Esophagus (tissue), 2 donors: ENCODE measurements around the gene CFAP97D2. TPM values are rescaled to one million over a fixed set of nuclear protein-coding genes. Genes with fewer than 3 reads are reported as not detected.
"Not testable (repeated sequence)": the region's sequence is repeated elsewhere in the genome, so short reads cannot be mapped to it uniquely, and the experiment has no call there.

Source experiments
- H3K27ac ChIP-seq, 2 donors: one replicate each; pipeline ENCODE4 v1.5.1; 2013; ENCODE audit warnings: low read depth in 2 of 2, mild to moderate bottlenecking in 2 of 2, inconsistent platforms in 1 of 2, low read length in 1 of 2, moderate library complexity in 1 of 2
- H3K27me3 ChIP-seq, 2 donors: one replicate each; pipeline ENCODE4 v1.6.1; 2013; ENCODE audit warnings: low read length in 2 of 2, control low read depth in 1 of 2, mild to moderate bottlenecking in 1 of 2; ENCODE audit not compliant: insufficient read depth in 2 of 2, control insufficient read depth in 1 of 2
- H3K36me3 ChIP-seq, 2 donors: one replicate each; pipeline ENCODE4 v1.6.1; 2013; ENCODE audit warnings: low read length in 1 of 2; ENCODE audit not compliant: control insufficient read depth in 2 of 2, insufficient read depth in 2 of 2
- H3K4me1 ChIP-seq, 2 donors: one replicate each; pipeline ENCODE4 v1.6.1; 2013; ENCODE audit warnings: low read length in 1 of 2; ENCODE audit not compliant: control insufficient read depth in 2 of 2, insufficient read depth in 2 of 2
- H3K4me3 ChIP-seq, 2 donors: one replicate each; pipeline ENCODE4 v1.5.1; 2013; ENCODE audit warnings: low read length in 2 of 2, mild to moderate bottlenecking in 2 of 2, low read depth in 1 of 2, moderate library complexity in 1 of 2
- H3K9me3 ChIP-seq, 2 donors: one replicate each; pipeline ENCODE4 v1.6.1; 2013; ENCODE audit warnings: mild to moderate bottlenecking in 2 of 2, low read depth in 1 of 2, low read length in 1 of 2, moderate library complexity in 1 of 2; ENCODE audit not compliant: control insufficient read depth in 2 of 2, insufficient read depth in 1 of 2
- WGBS, 2 donors: extraction: QIAGEN DNeasy Blood & Tissue Kit; methylation state at CpG; one replicate each; pipeline ENCODE4 v1.1.7; 2013; 5-methylcytosine and 5-hydroxymethylcytosine counted together
- polyA plus RNA-seq, 2 donors: library from polyadenylated mRNA; stranded (reverse); fragments of 200-250 nt; gene quantifications; one replicate each; pipeline ENCODE4 v1.2.3, GENCODE V29; 2013
- donor health status: healthy with polysubstance abuse.
- donor health status: Bipolar disorder and iron deficiency.

Gene CFAP97D2
- polyA plus RNA-seq, 2 donors: not detected

GRCh38 chr13:114237415-114238112, 58.5 kb downstream of the CFAP97D2 start:
- 87 to 93% methylated on average over 7 of the region's 7 CpGs for WGBS, 2 donors
- Histone ChIP-seq H3K27ac (no peak overlapping the region), H3K4me3 (no peak overlapping the region), H3K9me3 (no peaks in the 10 kb centered on the region), H3K4me1 (no peaks in the 10 kb centered on the region), H3K27me3 (no peaks in the 10 kb centered on the region), H3K36me3 (peaks cover 8 to 14% of the 10 kb centered on the region in 2 donors)

DNA sequence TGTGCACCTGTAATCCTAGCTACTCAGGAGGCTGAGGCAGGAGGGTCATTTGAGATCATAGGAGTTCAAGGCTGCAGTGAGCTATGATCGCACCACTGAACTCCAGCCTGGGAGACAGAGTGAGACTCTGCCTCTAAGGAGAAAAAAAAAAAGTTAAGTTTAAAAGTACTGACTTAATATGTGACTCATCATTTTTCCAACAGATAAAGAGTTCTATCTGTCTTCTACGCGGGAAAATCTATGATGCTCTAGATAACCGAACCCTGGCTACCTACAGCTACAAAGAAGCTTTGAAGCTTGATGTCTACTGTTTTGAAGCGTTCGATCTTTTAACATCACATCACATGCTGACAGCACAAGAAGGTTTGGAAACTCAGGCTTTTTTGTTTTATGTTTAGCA, 62.9 kb downstream of the CFAP97D2 start:
- Histone ChIP-seq H3K4me3 (no peak overlapping the region), H3K36me3 (peaks cover 13 to 24% of the 10 kb centered on the region in 2 donors), H3K27ac (no peak overlapping the region), H3K4me1 (no peaks in the 10 kb centered on the region), H3K27me3 (no peaks in the 10 kb centered on the region), H3K9me3 (no peaks in the 10 kb centered on the region)
- WGBS, 2 donors: 88 to 93% methylated on average over 6 of the region's 6 CpGs

- no peaks in the 10 kb centered on the region for H3K9me3 ChIP-seq
- WGBS, 2 donors: 92 to 93% methylated on average over 3 of the region's 3 CpGs
Measured at GRCh38 chr13:114243971-114244370, 64.9 kb downstream of the CFAP97D2 start.

DNA sequence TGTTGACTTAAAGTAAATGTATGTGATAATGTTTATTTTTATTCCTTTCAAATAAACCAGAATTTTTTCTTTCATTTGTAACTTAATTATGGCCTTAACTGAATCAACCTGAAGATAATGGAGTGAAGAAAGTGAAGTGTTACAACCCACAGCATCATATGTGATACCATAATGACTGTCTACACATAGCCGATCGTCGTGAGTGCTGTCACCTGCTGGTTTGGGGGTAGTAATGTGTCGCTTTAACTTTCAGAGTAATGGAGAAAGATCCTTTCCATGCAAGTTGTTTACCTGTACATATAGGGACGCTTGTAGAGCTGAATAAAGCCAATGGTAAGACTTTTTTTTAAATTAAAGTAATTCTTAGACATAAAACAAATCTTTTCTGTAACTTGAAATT, 65.6 kb downstream of the CFAP97D2 start:
- WGBS, 2 donors: 78 to 83% methylated on average over 5 of the region's 5 CpGs
- no peak overlapping the region for H3K4me3 ChIP-seq
- H3K27me3 ChIP-seq: no peaks in the 10 kb centered on the region
- H3K27ac ChIP-seq: no peak overlapping the region
- no peaks in the 10 kb centered on the region for H3K9me3 ChIP-seq
- peaks cover 11 to 15% of the 10 kb centered on the region in 2 donors for H3K36me3 ChIP-seq
- no peaks in the 10 kb centered on the region for H3K4me1 ChIP-seq

More at GRCh38 chr13:114243971-114244370, 64.9 kb downstream of the CFAP97D2 start:
- Histone ChIP-seq H3K4me3 (no peak overlapping the region), H3K27me3 (no peaks in the 10 kb centered on the region), H3K4me1 (no peaks in the 10 kb centered on the region), H3K27ac (no peak overlapping the region), H3K36me3 (peaks cover 11 to 18% of the 10 kb centered on the region in 2 donors)

GRCh38 chr13:114248011-114248410, 69.0 kb downstream of the CFAP97D2 start:
- WGBS, 2 donors: 79 to 85% methylated on average over 3 of the region's 3 CpGs
- Histone ChIP-seq H3K27me3 (no peaks in the 10 kb centered on the region), H3K36me3 (peaks cover 11 to 13% of the 10 kb centered on the region in 2 donors), H3K4me1 (no peaks in the 10 kb centered on the region), H3K9me3 (no peaks in the 10 kb centered on the region), H3K4me3 (no peak overlapping the region), H3K27ac (no peak overlapping the region)

GRCh38 chr13:114249077-114249476, 70.0 kb downstream of the CFAP97D2 start:
- Histone ChIP-seq H3K4me3 (no peak overlapping the region), H3K27me3 (no peaks in the 10 kb centered on the region), H3K36me3 (peaks cover 11 to 13% of the 10 kb centered on the region in 2 donors), H3K4me1 (no peaks in the 10 kb centered on the region), H3K9me3 (no peaks in the 10 kb centered on the region), H3K27ac (no peak overlapping the region)
- WGBS, 2 donors: 64% methylated on average over 7 of the region's 7 CpGs

DNA sequence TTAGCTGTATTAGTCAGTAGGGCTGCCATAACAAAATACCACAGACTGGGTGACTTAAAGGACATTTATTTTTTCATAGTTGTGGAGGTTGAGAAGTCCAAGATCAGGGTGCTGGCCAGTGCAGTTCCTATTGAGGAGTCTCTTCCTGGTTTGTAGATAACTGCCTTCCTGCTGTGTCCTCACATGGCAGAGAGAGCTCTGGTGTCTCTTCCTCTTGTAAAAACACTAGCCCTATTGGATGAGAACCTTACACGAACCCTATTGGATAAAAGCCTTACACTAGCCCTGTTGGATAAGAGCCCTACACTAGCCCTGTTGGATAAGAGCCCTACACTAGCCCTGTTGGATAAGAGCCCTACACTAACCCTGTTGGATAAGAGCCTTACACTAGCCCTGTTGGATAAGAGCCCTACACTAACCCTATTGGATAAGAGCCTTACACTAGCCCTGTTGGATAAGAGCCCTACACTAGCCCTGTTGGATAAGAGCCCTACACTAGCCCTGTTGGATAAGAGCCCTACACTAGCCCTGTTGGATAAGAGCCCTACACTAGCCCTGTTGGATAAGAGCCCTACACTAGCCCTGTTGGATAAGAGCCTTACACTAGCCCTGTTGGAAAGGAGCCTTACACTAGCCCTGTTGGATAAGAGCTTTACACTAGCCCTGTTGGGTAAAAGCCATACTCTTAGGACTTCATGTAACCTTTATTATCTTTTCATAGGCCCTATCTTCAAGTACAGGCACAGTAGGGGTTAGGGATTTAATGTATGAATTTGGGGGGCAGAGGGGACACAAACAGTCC, 72.8 kb downstream of the CFAP97D2 start:
- not testable (repeated sequence) for H3K27me3 ChIP-seq, H3K4me1 ChIP-seq, H3K9me3 ChIP-seq, H3K4me3 ChIP-seq, H3K36me3 ChIP-seq, H3K27ac ChIP-seq
- WGBS, 2 donors: 96 to 100% methylated on average over 1 of the region's 1 CpG

GRCh38 chr13:114256547-114256946, 77.5 kb downstream of the CFAP97D2 start:
- H3K36me3 ChIP-seq: peaks cover 8% of the 10 kb centered on the region in 2 donors
- no peak overlapping the region for H3K27ac ChIP-seq
- H3K9me3 ChIP-seq: no peaks in the 10 kb centered on the region
- H3K4me3 ChIP-seq: no peak overlapping the region
- no peaks in the 10 kb centered on the region for H3K27me3 ChIP-seq
- 77 to 90% methylated on average over 1 of the region's 1 CpG for WGBS, 2 donors
- H3K4me1 ChIP-seq: no peaks in the 10 kb centered on the region

GRCh38 chr13:114257014-114257413, 78.0 kb downstream of the CFAP97D2 start:
- H3K9me3 ChIP-seq: no peaks in the 10 kb centered on the region
- H3K4me1 ChIP-seq: no peaks in the 10 kb centered on the region
- H3K27ac ChIP-seq: no peak overlapping the region
- peaks cover 4 to 8% of the 10 kb centered on the region in 2 donors for H3K36me3 ChIP-seq
- no peak overlapping the region for H3K4me3 ChIP-seq
- 94 to 98% methylated on average over 4 of the region's 4 CpGs for WGBS, 2 donors
- H3K27me3 ChIP-seq: no peaks in the 10 kb centered on the region
